H1 (cell line): ENCODE results near the gene SLC35B1. TPM values are rescaled to one million over a fixed set of nuclear protein-coding genes. Genes with fewer than 3 reads are reported as not detected.

Experiments
- CTCF ChIA-PET: fragments of 300-600 bp; sonication (Branson Sonifier 250); formaldehyde crosslinking; loops from one replicate; lab custom pipeline; 2021; ENCODE audit not compliant: partially characterized antibody; lab: Charles Lee
- POLR2A ChIA-PET: fragments of 300-600 bp; sonication (Branson Sonifier 250); formaldehyde crosslinking; loops from one replicate; lab custom pipeline; 2021; ENCODE audit warnings: inconsistent platforms; ENCODE audit not compliant: partially characterized antibody; lab: Charles Lee
- DNase-seq, 2 experiments: peaks; one replicate each; pipeline versions ENCODE4 v3.0.0 to v3.0.0-alpha.2; 2010 to 2022; ENCODE audit warnings: low spot score in 2 of 2, low read depth in 1 of 2, mixed read lengths in 1 of 2
- FAIRE-seq: peaks from 2 replicates; lab custom pipeline; 2011; peaks lifted over from hg19 to GRCh38; lab: Jason Lieb, UNC
- H2AFZ ChIP-seq: 2 replicates; pipeline ENCODE4 v1.8.1; 2012; ENCODE audit warnings: low read length, inconsistent platforms
- H2AK5ac ChIP-seq: 2 replicates; pipeline ENCODE4 v1.6.1; 2013; ENCODE audit warnings: low read depth, low read length
- H2BK120ac ChIP-seq: replicated peaks from 2 replicates; pipeline ENCODE3; 2013; ENCODE audit warnings: low read depth, low read length, inconsistent platforms
- H2BK12ac ChIP-seq: 2 replicates; pipeline ENCODE4 v1.6.1; 2013; ENCODE audit warnings: low read depth, low read length
- H2BK15ac ChIP-seq: 2 replicates; pipeline ENCODE4 v1.6.1; 2013; ENCODE audit warnings: low read length
- H2BK20ac ChIP-seq: 2 replicates; pipeline ENCODE4 v1.6.1; 2013; ENCODE audit warnings: low read length
- H2BK5ac ChIP-seq: 2 replicates; pipeline ENCODE4 v1.6.1; 2013; ENCODE audit warnings: low read depth, low read length
- H3K14ac ChIP-seq: 2 replicates; pipeline ENCODE4 v1.6.1; 2013; ENCODE audit warnings: inconsistent platforms; ENCODE audit not compliant: insufficient read length
- H3K18ac ChIP-seq: 2 replicates; pipeline ENCODE4 v1.6.1; 2013; ENCODE audit warnings: low read length; ENCODE audit errors: extremely low read depth
- H3K23ac ChIP-seq: 2 replicates; pipeline ENCODE4 v1.6.1; 2013; ENCODE audit warnings: inconsistent platforms; ENCODE audit not compliant: insufficient read length
- H3K23me2 ChIP-seq: 2 replicates; pipeline ENCODE4 v1.6.1; 2013; ENCODE audit warnings: low read depth, low read length
- H3K27ac ChIP-seq: 2 replicates; pipeline ENCODE4 v1.6.1; 2011; ENCODE audit warnings: low read depth, low read length, inconsistent platforms
- H3K27me3 ChIP-seq, 4 experiments: replicated peaks in 1 of 4; 1 replicate in 1 of 4; 2 replicates in 3 of 4; pipeline versions ENCODE4 v1.6.1 to v1.8.1; 2011 to 2013; ENCODE audit warnings: low read length in 3 of 4, mild to moderate bottlenecking in 3 of 4, inconsistent platforms in 2 of 4, mixed read lengths in 2 of 4, moderate library complexity in 1 of 4; ENCODE audit not compliant: control insufficient read depth in 3 of 4, insufficient read depth in 3 of 4; ENCODE audit errors: extremely low read depth in 1 of 4
- H3K36me3 ChIP-seq, 4 experiments: 2 replicates each; pipeline versions ENCODE4 v1.6.1 to v1.8.1; 2011 to 2013; ENCODE audit warnings: mild to moderate bottlenecking in 4 of 4, low read length in 3 of 4, moderate library complexity in 2 of 4, control low read depth in 1 of 4, inconsistent platforms in 1 of 4; ENCODE audit not compliant: insufficient read depth in 4 of 4, control insufficient read depth in 2 of 4
- H3K4ac ChIP-seq: replicated peaks from 2 replicates; pipeline ENCODE3; 2013; ENCODE audit warnings: low read length, low read depth, mixed read lengths, inconsistent platforms; ENCODE audit not compliant: insufficient read length
- H3K4me1 ChIP-seq, 4 experiments: replicated peaks in 1 of 4; 1 replicate in 1 of 4; 2 replicates in 3 of 4; pipeline versions ENCODE4 v1.6.1 to v1.8.1; 2011 to 2013; ENCODE audit warnings: low read length in 3 of 4, inconsistent platforms in 2 of 4, mixed read lengths in 1 of 4; ENCODE audit not compliant: insufficient read depth in 4 of 4, control insufficient read depth in 3 of 4
- H3K4me2 ChIP-seq, 2 experiments: 2 replicates each; pipeline versions ENCODE4 v1.6.1 to v1.8.1; 2011 to 2013; ENCODE audit warnings: low read depth in 2 of 2, low read length in 2 of 2, control low read depth in 1 of 2, inconsistent platforms in 1 of 2, mild to moderate bottlenecking in 1 of 2; ENCODE audit not compliant: insufficient read depth in 1 of 2
- H3K4me3 ChIP-seq, 4 experiments: fragments of 200-600, 300-600 bp in 1 of 4; sonication (generic), shearing (Covaris generic), sonication (Bioruptor Twin) in 1 of 4; 2 replicates each; pipeline versions ENCODE4 v1.5.1 to v1.8.1; 2011 to 2016; ENCODE audit warnings: low read length in 4 of 4, low read depth in 3 of 4, control low read depth in 2 of 4, inconsistent platforms in 2 of 4, mild to moderate bottlenecking in 2 of 4, mixed read lengths in 1 of 4, moderate library complexity in 1 of 4; ENCODE audit not compliant: insufficient read depth in 2 of 4; ENCODE audit errors: extremely low read depth in 1 of 4
- H3K56ac ChIP-seq: replicated peaks from 2 replicates; pipeline ENCODE3; 2013; ENCODE audit warnings: low read depth, mild to moderate bottlenecking, mixed read lengths, low read length, inconsistent platforms; ENCODE audit not compliant: insufficient read length
- H3K79me1 ChIP-seq: 2 replicates; pipeline ENCODE4 v1.6.1; 2013; ENCODE audit warnings: low read depth, low read length, control low read depth
- H3K79me2 ChIP-seq, 2 experiments: 2 replicates each; pipeline versions ENCODE4 v1.6.1 to v1.8.1; 2012 to 2013; ENCODE audit warnings: low read length in 2 of 2, mild to moderate bottlenecking in 2 of 2, inconsistent platforms in 1 of 2; ENCODE audit not compliant: insufficient read depth in 2 of 2, control insufficient read depth in 1 of 2
- H3K9ac ChIP-seq, 4 experiments: replicated peaks in 1 of 4; 1 replicate in 1 of 4; 2 replicates in 3 of 4; pipeline versions ENCODE4 v1.6.1 to v1.8.1; 2011 to 2013; ENCODE audit warnings: low read depth in 3 of 4, low read length in 3 of 4, control low read depth in 2 of 4, mild to moderate bottlenecking in 2 of 4, moderate library complexity in 2 of 4, inconsistent platforms in 1 of 4; ENCODE audit errors: extremely low read depth in 1 of 4
- H3K9me3 ChIP-seq, 2 experiments: 2 replicates each; pipeline versions ENCODE4 v1.6.1 to v1.8.1; 2012 to 2013; ENCODE audit warnings: mild to moderate bottlenecking in 2 of 2, moderate library complexity in 2 of 2, control low read depth in 1 of 2, inconsistent platforms in 1 of 2, low read depth in 1 of 2, low read length in 1 of 2, mixed read lengths in 1 of 2; ENCODE audit not compliant: insufficient read depth in 2 of 2
- H4K20me1 ChIP-seq, 2 experiments: replicated peaks in 1 of 2; 2 replicates each; pipeline versions ENCODE3 to v1.8.1; 2011 to 2013; ENCODE audit warnings: inconsistent platforms in 2 of 2, low read length in 2 of 2, mild to moderate bottlenecking in 1 of 2; ENCODE audit not compliant: insufficient read depth in 2 of 2, control insufficient read depth in 1 of 2
- H4K5ac ChIP-seq: 2 replicates; pipeline ENCODE4 v1.6.1; 2013; ENCODE audit warnings: low read length, low read depth, mixed read lengths, inconsistent platforms; ENCODE audit not compliant: insufficient read length
- H4K8ac ChIP-seq: 2 replicates; pipeline ENCODE4 v1.8.0; 2013; ENCODE audit warnings: mild to moderate bottlenecking, moderate library complexity, low read length, inconsistent platforms; ENCODE audit not compliant: insufficient read depth; ENCODE audit errors: extremely low read depth
- H4K91ac ChIP-seq: replicated peaks from 2 replicates; pipeline ENCODE3; 2013; ENCODE audit warnings: low read length, mixed read lengths, inconsistent platforms; ENCODE audit not compliant: insufficient read length
- BCL11A ChIP-seq, 2 experiments: IDR thresholded peaks; one replicate each; pipeline ENCODE4 v1.6.1; 2011; ENCODE audit warnings: low read depth in 2 of 2, low read length in 2 of 2, mild to moderate bottlenecking in 2 of 2
- CBX8 ChIP-seq: fragments of 300-800, 300-1000 bp; sonication (generic); IDR thresholded peaks from 2 replicates; pipeline ENCODE4 v1.7.1; 2016; ENCODE audit warnings: low read depth, low read length, borderline replicate concordance
- KDM1A ChIP-seq: fragments of 200-600, 300-600 bp; sonication (generic); IDR thresholded peaks from 2 replicates; pipeline ENCODE4 v1.7.1; 2016; ENCODE audit warnings: mild to moderate bottlenecking, low read length, borderline replicate concordance
- NANOG ChIP-seq: IDR thresholded peaks from 2 replicates; pipeline ENCODE4 v1.6.1; 2011; ENCODE audit warnings: low read length, low read depth, mild to moderate bottlenecking, inconsistent platforms; ENCODE audit not compliant: insufficient read depth, poor library complexity, severe bottlenecking
- POLR2A ChIP-seq, 2 experiments: IDR thresholded peaks; 1 replicate in 1 of 2; 2 replicates in 1 of 2; pipeline ENCODE4 v1.6.1; 2011; ENCODE audit warnings: low read depth in 2 of 2, low read length in 2 of 2, mild to moderate bottlenecking in 2 of 2; ENCODE audit errors: control extremely low read depth in 1 of 2
- POU5F1 ChIP-seq: IDR thresholded peaks from 2 replicates; pipeline ENCODE4 v1.6.1; 2011; ENCODE audit warnings: low read depth, mild to moderate bottlenecking, low read length, moderate library complexity
- RXRA ChIP-seq: IDR thresholded peaks from 2 replicates; pipeline ENCODE4 v1.6.1; 2011; ENCODE audit warnings: low read depth, mild to moderate bottlenecking, low read length, moderate library complexity; ENCODE audit not compliant: insufficient read depth
- USF2 ChIP-seq: IDR thresholded peaks from 2 replicates; pipeline ENCODE4 v1.6.1; 2011; ENCODE audit warnings: low read length, improper control_type of control experiment
- ZNF274 ChIP-seq: IDR thresholded peaks from 2 replicates; pipeline ENCODE4 v1.7.0; 2012; ENCODE audit warnings: low read length, borderline replicate concordance; ENCODE audit errors: extremely low read depth
- WGBS, 2 experiments: shearing (Covaris generic) in 1 of 2; methylation state at CpG; one replicate each; pipeline versions ENCODE4 v1.1.6 to v1.1.7; 2013 to 2015; ENCODE audit warnings: low lambda C conversion rate in 2 of 2, mixed read lengths in 2 of 2, inconsistent platforms in 1 of 2, low coverage in 1 of 2, missing lambda C conversion rate in 1 of 2; ENCODE audit not compliant: insufficient replicate concordance in 2 of 2, insufficient coverage in 1 of 2, insufficient read length in 1 of 2; ENCODE audit errors: extremely low coverage in 1 of 2, missing lambda C conversion rate in 1 of 2; 5-methylcytosine and 5-hydroxymethylcytosine counted together
- polyA plus RNA-seq, 7 experiments: library from polyadenylated mRNA; depleted of rRNA in 3 of 7; stranded (reverse) in 5 of 7; unstranded in 2 of 7; fragments of >200 nt in 5 of 7; fragments of 200-250 nt in 2 of 7; gene quantifications; 1 replicate in 5 of 7; 2 replicates in 1 of 7; 4 replicates in 1 of 7; pipeline versions ENCODE4 v1.2.1 to v1.2.3, GENCODE V29; 2011 to 2013; ENCODE audit warnings: missing spikeins in 2 of 7, mixed read lengths in 2 of 7
- total RNA-seq: library from RNA; stranded (reverse); fragmentation: NEBNext Ultra II Directional; extraction: Animal tissue kit (Norgen Biotek cat#: 25700); gene quantifications from 2 replicates; pipeline ENCODE4 v1.2.1, GENCODE V29; 2021

The SLC35B1 gene
- total and polyA plus RNA-seq, 2 of the 8 experiments (the other 6 are each of a cell fraction or from before 2014, with no cell fraction given): 56.5 to 87.7 TPM

- H3K9ac ChIP-seq: no peak overlapping the region
- no peak overlapping the region for H3K18ac ChIP-seq
- no peak overlapping the region for H3K4me2 ChIP-seq
- H2BK15ac ChIP-seq: no peak overlapping the region
- H2BK12ac ChIP-seq: no peak overlapping the region
- H3K27ac ChIP-seq: no peak overlapping the region
- H3K36me3 ChIP-seq: peaks cover 0 to 5% (median under 1%) of the 10 kb centered on the region in 4 experiments; a peak in 3 of 8 replicates
- no peaks in the 10 kb centered on the region for H3K23me2 ChIP-seq
- POLR2A ChIA-PET: interaction anchor here (1.3 to 1.5 kb wide), 2 partner anchors 11 to 40 kb away, joined by 3 to 4 read pairs; no protein-coding TSS in a partner anchor
- H2BK120ac ChIP-seq: no peak overlapping the region
- H3K56ac ChIP-seq: no peak overlapping the region
- H3K4me1 ChIP-seq: no peaks in the 10 kb centered on the region
- no peaks in the 10 kb centered on the region for H3K27me3 ChIP-seq
- H2BK20ac ChIP-seq: no peak overlapping the region
- no peak overlapping the region for H3K4ac ChIP-seq
- no peak overlapping the region for H4K91ac ChIP-seq
- H3K4me3 ChIP-seq: no peak overlapping the region
- no peak overlapping the region for H4K8ac ChIP-seq
- H3K9me3 ChIP-seq: peaks cover 0 to 2% of the 10 kb centered on the region in 2 experiments; a peak in 2 of 4 replicates
- DNase-seq (no peak), FAIRE-seq (no peak)
- H3K79me1 ChIP-seq: peaks cover 6% of the 10 kb centered on the region
- H3K23ac ChIP-seq: no peak overlapping the region
- no peak overlapping the region for H2AK5ac ChIP-seq
- no peak overlapping the region for H2AFZ ChIP-seq
- no peak for TF ChIP-seq RXRA
- TF ChIP-seq KDM1A: no peak
- TF ChIP-seq USF2: no peak
- TF ChIP-seq POLR2A (IDR thresholded peaks at IDR 0.05; ENCODE audit: control extremely low read depth in 1 of 2, low read depth in 2 of 2, low read length in 2 of 2): no peak
- TF ChIP-seq POU5F1: no peak
- no peak for TF ChIP-seq BCL11A (IDR thresholded peaks at IDR 0.05; ENCODE audit: low read depth in 2 of 2, low read length in 2 of 2)
- TF ChIP-seq ZNF274: no peak
- TF ChIP-seq NANOG: no peak
- TF ChIP-seq CBX8: no peak
- 92 to 100% methylated on average over 1 to 3 of the region's 3 CpGs for WGBS, 2 experiments
- peaks cover 0 to 8% of the 10 kb centered on the region in 2 experiments for H4K20me1 ChIP-seq
- peaks cover 3 to 50% of the 10 kb centered on the region in 2 experiments; a peak in 2 of 4 replicates for H3K79me2 ChIP-seq
- CTCF ChIA-PET: interaction anchor here (1.3 to 1.5 kb wide), 2 partner anchors 10 to 16 kb away, joined by 3 to 4 read pairs; no protein-coding TSS in a partner anchor
- H2BK5ac ChIP-seq: no peak overlapping the region
- H3K14ac ChIP-seq: no peak overlapping the region
- H4K5ac ChIP-seq: no peak overlapping the region
Measured at GRCh38 chr17:49659661-49660382, 47.9 kb downstream of the SLC35B1 start.
